ENCODE results near the gene DYSF. TPM values are rescaled to one million over a fixed set of nuclear protein-coding genes. Genes with fewer than 3 reads are reported as not detected.
A peak's percentile ranks its signal among the peaks of the same experiment; 100 is the strongest.

The DYSF gene
- total and polyA plus RNA-seq, 2 donors (not counting 3 experiments of a cell fraction or from before 2014, with no cell fraction given) = 50.9 to 152 TPM

DNA sequence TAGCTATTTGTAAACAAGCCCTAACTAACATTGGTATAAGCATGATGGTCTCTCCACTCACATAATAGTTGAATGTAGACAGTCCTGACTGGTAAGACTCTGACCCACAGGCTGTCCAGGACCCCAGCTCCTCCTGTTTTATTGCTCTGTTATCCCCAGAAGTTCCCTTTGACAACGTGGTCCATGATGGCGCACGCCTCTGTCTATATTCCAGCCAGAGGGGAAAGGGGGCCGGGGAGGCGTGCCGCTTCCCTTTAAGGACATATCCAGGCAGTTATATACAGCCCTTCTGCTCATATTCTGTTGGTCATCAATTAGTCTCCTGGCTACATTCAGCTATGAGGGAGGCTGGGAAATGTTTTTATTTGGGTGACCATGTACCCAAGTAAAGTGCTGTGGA, 6.7 kb downstream of the DYSF start:
- dilution Hi-C loops (cut with MboI; ENCODE audit: extremely low pct_ligation_motif_present, low sequenced_read_pairs) = no loop called here
- CTCF ChIA-PET = interaction anchor here (0.7 to 19.5 kb wide), 16 partner anchors 8 to 160 kb away, joined by 3 to 670 read pairs (median 10); partner anchors contain the start of gene DYSF

DNA sequence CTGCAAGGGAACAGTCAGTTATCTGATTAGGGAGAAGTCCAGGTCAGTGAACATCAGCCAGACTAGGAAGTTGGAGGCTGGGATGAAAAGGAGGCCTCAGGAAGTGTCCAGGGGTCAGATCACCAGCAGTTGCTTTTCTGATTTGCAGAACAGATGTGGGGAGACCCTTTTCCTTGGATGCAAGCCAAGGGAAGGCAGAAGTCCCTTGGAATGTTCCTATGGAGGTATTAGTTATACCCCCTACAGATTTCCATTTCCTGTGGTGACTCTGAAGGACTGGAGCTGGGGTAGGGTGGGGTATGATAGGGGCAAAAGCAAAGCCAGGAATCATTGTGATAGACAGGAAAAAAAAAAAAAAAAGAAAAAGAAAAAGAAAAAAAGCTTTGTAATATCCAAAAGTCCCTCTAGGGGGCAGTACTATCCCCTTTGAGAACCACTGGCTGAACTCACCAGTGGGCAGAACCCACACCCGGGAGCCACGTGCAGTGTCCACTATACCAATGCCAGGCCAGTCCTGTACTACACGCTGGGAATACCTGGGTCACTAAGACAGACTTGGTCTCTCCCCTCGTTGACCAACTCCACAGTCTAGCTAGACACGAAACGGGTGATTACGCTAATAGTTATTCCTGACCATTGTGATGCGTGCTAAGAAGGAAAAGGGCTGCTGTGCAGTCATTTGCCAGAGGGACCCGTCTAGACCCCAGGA, 7.4 kb downstream of the DYSF start:
- no peak for TF ChIP-seq MYC (IDR thresholded peaks at IDR 0.05; ENCODE audit: low read depth, low read length)
- TF ChIP-seq GATA2 (IDR thresholded peaks at IDR 0.05; ENCODE audit: insufficient read depth, insufficient read length, low read depth, low read length) = peak; percentile 81
- TF ChIP-seq, protein P1, sequence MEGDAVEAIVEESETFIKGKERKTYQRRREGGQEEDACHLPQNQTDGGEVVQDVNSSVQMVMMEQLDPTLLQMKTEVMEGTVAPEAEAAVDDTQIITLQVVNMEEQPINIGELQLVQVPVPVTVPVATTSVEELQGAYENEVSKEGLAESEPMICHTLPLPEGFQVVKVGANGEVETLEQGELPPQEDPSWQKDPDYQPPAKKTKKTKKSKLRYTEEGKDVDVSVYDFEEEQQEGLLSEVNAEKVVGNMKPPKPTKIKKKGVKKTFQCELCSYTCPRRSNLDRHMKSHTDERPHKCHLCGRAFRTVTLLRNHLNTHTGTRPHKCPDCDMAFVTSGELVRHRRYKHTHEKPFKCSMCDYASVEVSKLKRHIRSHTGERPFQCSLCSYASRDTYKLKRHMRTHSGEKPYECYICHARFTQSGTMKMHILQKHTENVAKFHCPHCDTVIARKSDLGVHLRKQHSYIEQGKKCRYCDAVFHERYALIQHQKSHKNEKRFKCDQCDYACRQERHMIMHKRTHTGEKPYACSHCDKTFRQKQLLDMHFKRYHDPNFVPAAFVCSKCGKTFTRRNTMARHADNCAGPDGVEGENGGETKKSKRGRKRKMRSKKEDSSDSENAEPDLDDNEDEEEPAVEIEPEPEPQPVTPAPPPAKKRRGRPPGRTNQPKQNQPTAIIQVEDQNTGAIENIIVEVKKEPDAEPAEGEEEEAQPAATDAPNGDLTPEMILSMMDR (IDR thresholded peaks at IDR 0.05; ENCODE audit: extremely low read depth in 1 of 2, insufficient read depth in 1 of 2, low read depth in 1 of 2, low read length in 2 of 2) = peak; percentile 55 to 72
- TF ChIP-seq, protein P2, sequence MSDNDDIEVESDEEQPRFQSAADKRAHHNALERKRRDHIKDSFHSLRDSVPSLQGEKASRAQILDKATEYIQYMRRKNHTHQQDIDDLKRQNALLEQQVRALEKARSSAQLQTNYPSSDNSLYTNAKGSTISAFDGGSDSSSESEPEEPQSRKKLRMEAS (IDR thresholded peaks at IDR 0.05; ENCODE audit: insufficient read depth, insufficient read length) = no peak
- TF ChIP-seq EZH2 (IDR thresholded peaks at IDR 0.05; ENCODE audit: borderline replicate concordance, low read depth, low read length, severe bottlenecking) = no peak
- ChIA-PET POLR2A (interaction anchor here (0.6 to 1.5 kb wide), 4 partner anchors 21 to 52 kb away, joined by 3 to 7 read pairs (median 3); no protein-coding TSS in a partner anchor), CTCF (interaction anchor here (0.6 to 19.5 kb wide), 39 partner anchors 9 to 201 kb away, joined by 3 to 670 read pairs (median 5); partner anchors contain the start of genes DYSF and ZNF638)
- no peaks in the 10 kb centered on the region for H3K9me3 ChIP-seq (replicated peaks; ENCODE audit: control insufficient read depth, insufficient read depth, low read length)
- no peaks in the 10 kb centered on the region for H4K20me1 ChIP-seq (replicated peaks; ENCODE audit: control insufficient read depth, extremely low read depth, insufficient read depth, low read length)
- BruUV-seq (replicated peaks) = no TSS peak
- no peaks in the 10 kb centered on the region for H3K36me3 ChIP-seq (ENCODE audit: control insufficient read depth in 2 of 2, extremely low read depth in 1 of 2, insufficient read depth in 2 of 2, low read length in 2 of 2)
- H3K4me3 ChIP-seq (replicated peaks in 1 of 3; ENCODE audit: insufficient read depth in 1 of 3, low read depth in 1 of 3, low read length in 3 of 3) = no peak overlapping the region
- intact Hi-C loops (cut with micrococcal nuclease) = loop anchor here (1.0 kb wide), 2 partner anchors 44 to 50 kb away; no protein-coding TSS in a partner anchor
- dilution Hi-C loops (cut with MboI; ENCODE audit: extremely low pct_ligation_motif_present, low sequenced_read_pairs) = no loop called here
- H3K4me1 ChIP-seq (ENCODE audit: control insufficient read depth, extremely low read depth, insufficient read depth, low read length) = peaks cover 55% of the 10 kb centered on the region
- peak overlapping the region; percentile 32 for H2AFZ ChIP-seq (ENCODE audit: low read depth, low read length)
- H3K79me2 ChIP-seq (ENCODE audit: control insufficient read depth, insufficient read depth, low read length) = no peaks in the 10 kb centered on the region
- FAIRE-seq = peak; percentile 91
- H3K4me2 ChIP-seq (ENCODE audit: insufficient read depth, low read length) = no peak overlapping the region
- H3K9ac ChIP-seq (replicated peaks; ENCODE audit: extremely low read depth, insufficient read depth, low read length) = no peak overlapping the region
- DNase-seq (ENCODE audit: low read depth, low spot score) = peak; percentile 72
- H3K27ac ChIP-seq (ENCODE audit: insufficient read depth, low read depth, low read length) = peak overlapping the region; percentile 36
- H3K9me1 ChIP-seq (replicated peaks; ENCODE audit: control insufficient read depth, extremely low read depth, insufficient read depth, low read length) = no peaks in the 10 kb centered on the region
- no peaks in the 10 kb centered on the region for H3K27me3 ChIP-seq (ENCODE audit: control insufficient read depth in 2 of 2, insufficient read depth in 2 of 2, low read length in 2 of 2)

More for the DNA sequence above, 6.7 kb downstream of the DYSF start:
- no peak overlapping the region for H3K9ac ChIP-seq (replicated peaks; ENCODE audit: extremely low read depth, insufficient read depth, low read length)
- H3K9me3 ChIP-seq (replicated peaks; ENCODE audit: control insufficient read depth, insufficient read depth, low read length) = no peaks in the 10 kb centered on the region
- H2AFZ ChIP-seq (ENCODE audit: low read depth, low read length) = no peak overlapping the region
- TSS peak; percentile 57 for BruUV-seq (replicated peaks)
- TF ChIP-seq JUN (IDR thresholded peaks at IDR 0.05; ENCODE audit: borderline replicate concordance, insufficient read depth, insufficient read length, low read depth) (no peak), POLR2A (IDR thresholded peaks at IDR 0.05; ENCODE audit: low read depth, low read length) (no peak), EZH2 (IDR thresholded peaks at IDR 0.05; ENCODE audit: borderline replicate concordance, low read depth, low read length, severe bottlenecking) (no peak)
- TF ChIP-seq, protein P2 (IDR thresholded peaks at IDR 0.05; ENCODE audit: insufficient read depth, insufficient read length) = no peak
- DNase-seq (ENCODE audit: low read depth, low spot score) = peak; percentile 25
- H3K27me3 ChIP-seq (ENCODE audit: control insufficient read depth in 2 of 2, insufficient read depth in 2 of 2, low read length in 2 of 2) = no peaks in the 10 kb centered on the region
- H3K79me2 ChIP-seq (ENCODE audit: control insufficient read depth, insufficient read depth, low read length) = no peaks in the 10 kb centered on the region
- H4K20me1 ChIP-seq (replicated peaks; ENCODE audit: control insufficient read depth, extremely low read depth, insufficient read depth, low read length) = no peaks in the 10 kb centered on the region
- H3K4me1 ChIP-seq (ENCODE audit: control insufficient read depth, extremely low read depth, insufficient read depth, low read length) = peaks cover 59% of the 10 kb centered on the region
- no peak overlapping the region for H3K4me2 ChIP-seq (ENCODE audit: insufficient read depth, low read length)
- peak overlapping the region; percentile 36 for H3K27ac ChIP-seq (ENCODE audit: insufficient read depth, low read depth, low read length)
- intact Hi-C loops (cut with micrococcal nuclease) = loop anchor here (1.0 kb wide), 1 partner anchor 44 kb away; no protein-coding TSS in a partner anchor
- POLR2A ChIA-PET = no interaction called here
- no peak for FAIRE-seq
- H3K4me3 ChIP-seq (replicated peaks in 1 of 3; ENCODE audit: insufficient read depth in 1 of 3, low read depth in 1 of 3, low read length in 3 of 3) = no peak overlapping the region
- no peaks in the 10 kb centered on the region for H3K36me3 ChIP-seq (ENCODE audit: control insufficient read depth in 2 of 2, extremely low read depth in 1 of 2, insufficient read depth in 2 of 2, low read length in 2 of 2)
- H3K9me1 ChIP-seq (replicated peaks; ENCODE audit: control insufficient read depth, extremely low read depth, insufficient read depth, low read length) = no peaks in the 10 kb centered on the region

All from endothelial cell of umbilical vein (primary cell).